PC-3 (cell line): ENCODE measurements around the gene LAMA3. TPM values are rescaled to one million over a fixed set of nuclear protein-coding genes. Genes with fewer than 3 reads are reported as not detected.

ENCODE experiments used
- ATAC-seq: fragments of 200-7000 bp; cut with Tn5 transposase; 2 replicates; pipeline ENCODE4 v1.9.1; 2020; ENCODE audit warnings: mild to moderate bottlenecking, moderate library complexity
- BruUV-seq: library from RNA; stranded (reverse); fragments of 400-500 nt; replicated peaks from 2 replicates; lab custom pipeline; 2021; lab: Mats Ljungman, UMichigan
- CTCF ChIA-PET: fragments of 300-600 bp; sonication (Branson Sonifier 250); formaldehyde crosslinking; loops from one replicate; lab custom pipeline; 2022; ENCODE audit warnings: antibody characterized with exemption; lab: Charles Lee
- POLR2A ChIA-PET: fragments of 300-600 bp; sonication (Branson Sonifier 250); formaldehyde crosslinking; loops from one replicate; lab custom pipeline; 2022; ENCODE audit warnings: antibody characterized with exemption; ENCODE audit not compliant: unreplicated experiment; lab: Charles Lee
- DNase-seq: peaks from one replicate; pipeline ENCODE4 v3.0.0-alpha.2; 2015
- H2AFZ ChIP-seq: fragments of 300-600 bp; sonication (generic); 2 replicates; pipeline ENCODE4 v1.6.0; 2016; ENCODE audit warnings: antibody characterized with exemption, low read length
- H3F3A ChIP-seq: fragments of 300-600 bp; sonication (generic); one replicate; pipeline ENCODE4 v1.6.0; 2017; ENCODE audit warnings: antibody characterized with exemption, low read length, control low read depth, mild to moderate bottlenecking; ENCODE audit not compliant: unreplicated experiment
- H3K27ac ChIP-seq: fragments of 300-600 bp; sonication (generic); 2 replicates; pipeline ENCODE4 v1.5.1; 2016; ENCODE audit warnings: mild to moderate bottlenecking, low read length
- H3K27me3 ChIP-seq: fragments of 300-600 bp; sonication (generic); 2 replicates; pipeline ENCODE4 v1.6.1; 2016; ENCODE audit warnings: low read length, mixed read lengths
- H3K36me3 ChIP-seq: fragments of 300-600 bp; sonication (generic); 2 replicates; pipeline ENCODE4 v1.6.1; 2016; ENCODE audit warnings: low read depth, mixed run types, low read length, mixed read lengths
- H3K4me1 ChIP-seq: fragments of 300-600 bp; sonication (generic); 2 replicates; pipeline ENCODE4 v1.5.1; 2016; ENCODE audit warnings: low read length; ENCODE audit not compliant: insufficient read depth
- H3K4me2 ChIP-seq: fragments of 300-600 bp; sonication (generic); 2 replicates; pipeline ENCODE4 v1.6.0; 2016; ENCODE audit warnings: low read length
- H3K4me3 ChIP-seq: fragments of 300-600 bp; sonication (generic); 2 replicates; pipeline ENCODE4 v1.5.1; 2016; ENCODE audit warnings: mild to moderate bottlenecking, low read length, mixed read lengths
- H3K79me2 ChIP-seq: fragments of 300-600 bp; sonication (generic); 2 replicates; pipeline ENCODE4 v1.6.1; 2017; ENCODE audit warnings: low read length, mixed read lengths
- H3K9ac ChIP-seq: fragments of 300-600 bp; sonication (generic); 2 replicates; pipeline ENCODE4 v1.6.0; 2016; ENCODE audit warnings: mild to moderate bottlenecking, low read length
- H3K9me2 ChIP-seq: fragments of 300-600 bp; sonication (generic); replicated peaks from 2 replicates; pipeline ENCODE4 v1.6.1; 2016; ENCODE audit warnings: mixed run types, low read length, mixed read lengths
- H3K9me3 ChIP-seq: fragments of 300-600 bp; sonication (generic); 2 replicates; pipeline ENCODE4 v1.6.1; 2016; ENCODE audit warnings: low read length, mixed read lengths
- H4K20me1 ChIP-seq: fragments of 300-600 bp; sonication (generic); 2 replicates; pipeline ENCODE4 v1.6.1; 2016; ENCODE audit warnings: low read length, mixed read lengths
- CTCF ChIP-seq: fragments of 300-600 bp; sonication (generic); conservative IDR thresholded peaks from 2 replicates; pipeline ENCODE4 v1.5.1; 2017; ENCODE audit warnings: antibody characterized with exemption, low read depth, mild to moderate bottlenecking, low read length
- EZH2 ChIP-seq: fragments of 300-600 bp; sonication (generic); IDR thresholded peaks from one replicate; pipeline ENCODE4 v1.6.1; 2017; ENCODE audit warnings: antibody characterized with exemption, mild to moderate bottlenecking, low read length; ENCODE audit not compliant: unreplicated experiment
- EZH2phosphoT487 ChIP-seq: fragments of 300-600 bp; sonication (generic); IDR thresholded peaks from 2 replicates; pipeline ENCODE4 v1.6.1; 2018; ENCODE audit warnings: mild to moderate bottlenecking, antibody characterized with exemption, low read length, borderline replicate concordance
- intact Hi-C: fragments of 100-400 bp; cut with micrococcal nuclease; formaldehyde crosslinking; loops from 2 replicates; pipeline ENCODE4 v1.9.0; 2023
- total RNA-seq: library from RNA; depleted of rRNA; stranded (reverse); fragments of >200 nt; gene quantifications from 2 replicates; pipeline ENCODE4 v1.2.3, GENCODE V29; 2014

LAMA3 gene
- total RNA-seq, 1 experiment from 2014 or later, result 224 TPM

GRCh38 chr18:23897291-23897690 is 208.0 kb downstream of the LAMA3 start:
- Histone ChIP-seq H3K9ac (no peak overlapping the region), H3K4me1 (no peaks in the 10 kb centered on the region), H3K9me2 (no peaks in the 10 kb centered on the region), H3K4me2 (no peak overlapping the region), H3K79me2 (no peaks in the 10 kb centered on the region), H3F3A (peaks cover 10% of the 10 kb centered on the region), H2AFZ (no peak overlapping the region), H3K27me3 (no peaks in the 10 kb centered on the region), H3K27ac (no peak overlapping the region), H3K36me3 (peaks cover 90% of the 10 kb centered on the region), H3K4me3 (no peak overlapping the region), H4K20me1 (0 out of 2 replicates have a peak, but pooled peaks cover 4% of the 10 kb centered on the region), H3K9me3 (no peaks in the 10 kb centered on the region)
- ATAC-seq, result no peak
- DNase-seq, result no peak
- POLR2A ChIA-PET, result no interaction called here
- BruUV-seq, result no TSS peak
- TF ChIP-seq CTCF (no peak), EZH2 (no peak), EZH2phosphoT487 (no peak)
- CTCF ChIA-PET, result no interaction called here
- intact Hi-C loops, result no loop called here

- Histone ChIP-seq H3K27me3 (no peaks in the 10 kb centered on the region), H3K4me1 (no peaks in the 10 kb centered on the region), H3K4me2 (no peak overlapping the region), H3K36me3 (peaks cover 94% of the 10 kb centered on the region), H3K27ac (no peak overlapping the region), H2AFZ (no peak overlapping the region), H3K9ac (no peak overlapping the region), H3K4me3 (no peak overlapping the region), H3F3A (peaks cover 10% of the 10 kb centered on the region), H4K20me1 (0 out of 2 replicates have a peak, but pooled peaks cover 4% of the 10 kb centered on the region), H3K9me3 (no peaks in the 10 kb centered on the region), H3K9me2 (no peaks in the 10 kb centered on the region), H3K79me2 (no peaks in the 10 kb centered on the region)
- CTCF ChIA-PET, result no interaction called here
- DNase-seq (no peak), ATAC-seq (no peak)
- intact Hi-C loops, result no loop called here
- POLR2A ChIA-PET, result no interaction called here
- BruUV-seq, result no TSS peak
- TF ChIP-seq EZH2 (no peak), CTCF (no peak), EZH2phosphoT487 (no peak)
These were observed 208.5 kb downstream of the LAMA3 start for GRCh38 chr18:23897733-23898132.

GRCh38 chr18:23900994-23901393 is 211.7 kb downstream of the LAMA3 start:
- BruUV-seq, result no TSS peak
- H2AFZ ChIP-seq, result no peak overlapping the region
- ATAC-seq (no peak), DNase-seq (no peak)
- intact Hi-C loops, result no loop called here
- no peaks in the 10 kb centered on the region for H3K79me2 ChIP-seq
- no peak overlapping the region for H3K4me2 ChIP-seq
- no peak overlapping the region for H3K27ac ChIP-seq
- TF ChIP-seq EZH2phosphoT487 (no peak), CTCF (no peak), EZH2 (no peak)
- no peaks in the 10 kb centered on the region for H3K9me2 ChIP-seq
- H3K36me3 ChIP-seq, result peaks cover 91% of the 10 kb centered on the region
- H3K4me3 ChIP-seq, result no peak overlapping the region
- H4K20me1 ChIP-seq, result no peaks in the 10 kb centered on the region
- H3K4me1 ChIP-seq, result no peaks in the 10 kb centered on the region
- no peaks in the 10 kb centered on the region for H3K9me3 ChIP-seq
- peaks cover 10% of the 10 kb centered on the region for H3F3A ChIP-seq
- ChIA-PET POLR2A (interaction anchor here (0.6 kb wide), 1 partner anchor 26 kb away, joined by 3 read pairs; no protein-coding TSS in a partner anchor), CTCF (interaction anchor here (0.5 kb wide), 1 partner anchor 645 kb away, joined by 3 read pairs; no protein-coding TSS in a partner anchor)
- H3K9ac ChIP-seq, result no peak overlapping the region
- no peaks in the 10 kb centered on the region for H3K27me3 ChIP-seq
